CD4-positive, alpha-beta T cell treated with Interleukin-12 subunit alpha and Interleukin-12 subunit beta, for 1 hour (primary cell): ENCODE measurements around the gene PRKAG2.
A peak's percentile ranks its signal among the peaks of the same experiment; 100 is the strongest.
"Not testable (repeated sequence)": the region's sequence is repeated elsewhere in the genome, so short reads cannot be mapped to it uniquely, and the experiment has no call there.

Source experiments
- DNase-seq: peaks from one replicate; pipeline ENCODE4 v3.0.0-alpha.2; 2020

Gene PRKAG2

DNA sequence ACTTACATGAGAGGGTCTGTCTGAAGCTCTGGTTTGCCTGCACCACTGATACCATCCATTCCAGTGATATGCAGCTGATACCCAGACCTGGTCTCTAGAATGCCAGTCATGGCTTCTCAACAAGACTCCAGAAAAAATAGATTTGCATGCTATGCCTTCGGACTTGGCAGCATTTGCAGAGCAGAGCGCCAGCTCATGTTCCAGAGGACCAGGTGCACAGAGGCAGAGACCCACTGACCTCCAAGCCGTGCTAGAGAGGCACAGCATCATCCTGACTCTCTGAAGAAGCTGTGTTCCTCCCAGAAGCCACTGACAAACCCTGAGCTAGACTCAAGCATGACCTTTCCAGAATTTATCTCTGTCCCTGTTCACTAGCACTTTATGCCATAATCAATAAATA, 6.9 kb upstream of the PRKAG2 start:
- DNase-seq = no peak

DNA sequence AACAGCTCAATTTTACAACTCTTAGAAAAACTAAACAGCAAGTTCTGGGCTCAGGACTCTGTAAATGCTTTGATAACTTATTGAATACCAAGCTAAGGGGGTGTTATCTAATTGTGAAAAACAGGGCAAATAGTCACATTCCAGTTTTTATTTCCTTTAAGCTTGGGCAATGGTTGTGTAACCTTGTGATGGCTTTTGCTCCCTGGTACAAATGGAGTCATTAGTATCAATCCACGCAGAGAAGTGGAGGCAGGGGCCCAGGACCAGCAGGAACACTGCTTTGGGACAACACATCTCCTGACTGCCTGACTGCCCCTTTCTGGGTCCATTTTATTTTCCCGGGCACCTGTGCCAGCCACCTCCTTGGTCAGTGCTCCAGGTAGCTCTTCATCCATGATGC, 5.8 kb upstream of the PRKAG2 start:
- DNase-seq = no peak

DNA sequence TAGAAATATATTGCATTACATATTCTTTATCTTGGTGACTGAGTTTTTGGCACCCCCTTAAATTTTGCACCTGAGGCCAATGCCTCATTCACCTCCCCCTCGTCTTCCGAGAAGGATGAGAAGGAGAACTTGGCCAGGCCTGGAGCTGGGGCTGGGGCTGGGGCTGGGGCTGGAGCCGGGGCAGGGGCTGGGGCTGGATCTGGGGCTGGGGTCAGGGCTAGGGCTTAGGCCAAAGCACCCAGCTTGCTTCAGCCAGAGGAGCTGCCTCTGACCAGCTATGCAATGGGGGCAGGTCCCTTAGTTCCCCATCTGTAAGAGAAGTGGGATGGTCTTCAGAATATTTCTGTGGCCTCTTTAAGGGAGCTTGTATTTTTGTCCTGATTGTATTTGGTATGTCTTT, 3.8 kb upstream of the PRKAG2 start:
- DNase-seq = no peak

DNA sequence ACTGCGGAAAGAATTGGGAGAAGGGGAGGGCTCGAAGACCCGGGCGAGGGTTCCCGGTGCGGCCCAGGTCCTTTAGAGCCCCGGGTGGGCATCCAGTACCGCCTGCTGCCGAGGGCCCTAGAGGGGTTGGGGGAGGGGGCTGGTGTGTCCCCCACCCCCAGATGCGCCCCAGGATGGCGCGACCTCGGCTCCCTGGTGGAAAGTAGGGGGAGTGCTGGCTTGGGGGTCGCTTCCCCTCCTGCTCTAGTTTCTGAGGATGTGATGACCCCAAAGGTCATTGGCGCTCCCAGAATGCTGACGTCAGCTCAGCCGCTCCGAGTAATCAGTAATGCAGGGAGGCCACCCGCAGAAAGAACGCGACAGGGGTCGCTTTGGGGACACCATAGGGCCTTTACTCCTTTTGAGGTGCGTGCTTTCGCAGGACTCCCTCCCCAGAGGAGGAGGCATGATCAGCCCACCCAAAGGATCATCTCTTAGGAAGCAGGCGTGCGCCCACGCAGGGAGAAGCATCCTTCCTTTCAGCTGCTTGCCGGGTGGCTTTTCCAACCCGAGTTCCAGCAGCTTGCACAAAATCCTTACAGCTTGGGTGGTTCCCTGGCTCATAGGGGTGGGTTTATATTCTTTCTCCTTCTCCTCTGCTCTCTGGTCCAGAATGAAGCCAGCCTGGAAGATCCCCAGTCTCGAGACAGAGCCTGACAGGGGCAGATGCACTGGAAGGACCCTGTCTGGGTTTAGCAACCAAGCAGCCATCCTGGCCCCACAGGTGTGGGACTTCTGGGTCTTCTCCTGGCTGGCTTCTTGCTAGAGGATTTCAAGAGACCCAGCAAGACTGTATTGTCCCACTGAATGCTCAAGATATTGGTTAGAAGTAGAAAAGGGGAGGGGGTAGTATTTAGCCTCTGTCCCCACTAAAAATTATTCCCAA, 1.3 kb upstream of the PRKAG2 start:
- no peak for DNase-seq

DNA sequence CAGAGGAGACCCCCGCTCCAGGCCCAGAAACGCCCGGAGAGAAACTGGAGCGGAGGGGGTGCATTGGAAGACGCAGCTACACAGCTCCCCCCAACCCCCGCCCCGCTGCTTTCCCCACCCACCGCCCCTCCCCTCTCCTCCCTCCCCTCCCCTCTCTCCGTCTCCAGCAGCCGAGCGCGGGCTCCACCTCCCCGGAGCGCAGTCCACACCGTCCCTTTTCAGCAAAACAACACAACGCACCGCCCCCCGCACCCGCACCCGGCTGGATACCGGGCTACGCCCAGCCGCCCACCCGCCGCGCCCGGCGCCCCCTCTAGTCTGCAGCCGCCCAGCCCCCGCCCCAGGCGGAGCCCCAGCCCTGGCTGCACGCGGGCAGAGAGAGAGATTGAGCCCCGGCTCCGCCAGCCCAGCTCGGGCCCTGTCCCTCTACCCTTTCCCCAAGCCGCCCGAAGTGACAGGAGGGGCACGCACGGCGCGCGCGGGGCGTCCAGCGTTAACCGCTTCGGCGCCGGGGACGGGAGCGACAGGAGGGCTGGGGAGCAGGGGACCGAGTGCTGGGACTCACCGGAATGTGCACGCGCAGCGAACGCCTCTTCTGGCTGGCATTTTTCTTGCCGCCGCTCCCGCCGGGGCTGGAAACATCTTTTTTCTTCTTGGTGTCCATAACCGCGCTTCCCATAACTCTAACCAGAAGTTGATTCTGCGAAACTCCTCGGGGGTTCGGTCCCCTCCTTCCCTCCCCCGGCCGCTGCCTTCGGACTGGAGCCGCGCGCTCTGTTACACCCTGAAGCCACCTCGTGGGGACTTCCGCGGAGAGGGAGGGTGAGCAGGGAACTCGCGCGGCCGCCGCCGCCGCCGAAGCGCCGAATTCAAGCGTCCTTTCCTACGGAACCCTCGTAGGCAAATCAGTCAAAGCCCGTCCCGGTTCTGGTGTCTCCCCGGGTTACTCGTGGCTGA, 695 bp downstream of the PRKAG2 start:
- DNase-seq = peak; percentile 68

DNA sequence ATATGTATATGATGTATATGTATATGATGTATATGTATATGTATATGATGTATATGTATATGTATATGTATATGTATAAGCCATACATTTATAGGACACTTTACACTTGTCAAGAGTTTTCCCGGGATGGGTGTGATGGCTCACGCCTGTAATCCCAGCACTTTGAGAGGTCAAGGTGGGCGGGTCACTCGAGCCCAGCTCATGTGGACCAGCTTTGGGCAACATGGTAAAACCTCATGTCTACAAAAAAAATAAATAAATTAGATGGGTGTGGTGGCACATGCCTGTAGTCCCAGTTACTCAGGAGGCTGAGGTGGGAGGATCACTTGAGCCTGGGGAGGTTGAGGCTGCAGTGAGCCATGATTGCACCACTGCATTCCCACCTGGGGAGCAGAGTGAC, 2.4 kb downstream of the PRKAG2 start:
- DNase-seq = not testable (repeated sequence)

DNA sequence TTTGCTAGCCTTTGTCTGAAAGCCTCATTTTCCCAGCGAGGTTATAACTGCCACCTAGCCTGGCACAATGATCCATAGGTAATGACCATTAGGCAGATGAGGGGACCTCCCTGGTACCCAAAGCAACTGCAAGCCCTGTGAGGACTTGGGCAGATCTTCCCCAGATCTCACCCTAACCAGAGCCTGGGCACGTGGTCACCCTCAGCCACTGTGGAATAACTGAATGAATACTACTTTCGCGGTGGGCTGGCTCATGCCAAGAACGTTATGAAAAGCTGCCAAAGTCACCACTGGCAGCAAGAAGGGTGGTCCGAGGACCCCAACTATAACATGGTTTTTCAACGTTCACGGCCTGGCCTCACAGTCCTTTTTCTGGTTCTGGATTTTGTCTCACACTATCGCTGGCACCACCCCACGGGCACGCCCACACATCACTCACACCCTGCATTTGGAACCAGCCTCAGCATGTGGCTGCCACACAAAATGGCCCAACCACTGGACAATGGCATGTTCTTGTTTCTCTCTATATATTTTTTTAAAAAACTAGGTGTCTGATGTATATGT, 3.4 kb downstream of the PRKAG2 start:
- DNase-seq = no peak

DNA sequence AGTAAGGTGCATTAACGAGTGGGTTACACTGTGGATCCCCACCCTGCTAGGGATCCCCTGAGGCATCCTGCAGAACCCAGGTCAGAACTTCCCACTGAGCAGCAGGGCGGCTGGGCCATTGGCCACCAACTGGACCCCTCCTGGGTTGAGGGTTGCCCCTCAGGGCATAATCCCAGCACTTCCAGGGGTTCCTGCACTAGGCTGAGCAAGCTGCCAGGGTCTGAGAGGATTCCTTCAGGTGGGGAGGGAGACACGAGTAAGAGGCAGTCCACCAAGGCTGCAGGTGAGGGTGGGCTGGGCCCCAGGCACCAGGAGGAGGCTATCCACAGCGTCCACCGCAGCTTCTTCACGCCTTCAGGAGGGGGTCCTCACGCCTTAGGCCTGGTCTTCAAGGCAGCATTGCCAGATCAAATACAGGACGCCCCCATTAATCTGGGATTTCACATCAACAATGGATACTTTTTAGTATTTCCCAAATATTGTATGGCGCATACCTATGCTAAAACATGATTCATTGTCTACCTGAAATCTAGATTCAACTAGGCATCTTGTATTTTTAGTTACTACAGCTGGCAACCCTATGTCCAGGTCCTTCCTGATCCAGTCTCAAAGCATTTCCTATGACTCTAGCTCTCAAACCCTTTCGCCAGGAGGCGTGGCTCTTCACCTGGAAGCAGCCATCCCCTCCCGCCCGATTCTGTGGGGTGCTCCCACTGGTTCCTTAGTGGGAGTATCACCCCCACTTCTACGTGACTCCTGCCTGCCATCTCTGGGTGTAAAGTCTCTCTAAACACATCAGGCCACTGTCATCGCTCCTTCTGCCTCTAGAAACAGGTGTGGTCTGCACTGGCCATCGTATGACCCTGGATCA, 4.1 kb downstream of the PRKAG2 start:
- DNase-seq = no peak

DNA sequence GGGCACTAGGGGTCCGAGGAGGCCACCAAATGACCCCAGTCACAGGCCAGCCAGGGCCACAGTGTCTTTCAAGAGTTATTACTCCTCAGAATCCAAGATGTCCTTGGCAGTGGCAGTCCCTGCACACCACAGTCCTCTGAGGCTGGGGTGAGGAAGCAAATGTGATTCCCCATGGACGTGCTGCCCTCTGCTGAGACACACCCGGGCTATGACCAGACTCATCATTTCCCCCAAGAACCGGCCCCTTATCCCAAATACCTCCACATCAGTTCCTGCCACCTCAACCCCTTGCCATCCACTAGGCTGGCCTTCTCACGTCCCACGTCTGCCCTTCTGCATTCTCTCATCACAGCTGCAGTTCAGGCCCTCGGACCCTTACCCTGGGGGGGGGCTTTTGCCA, 5.0 kb downstream of the PRKAG2 start:
- DNase-seq = no peak

DNA sequence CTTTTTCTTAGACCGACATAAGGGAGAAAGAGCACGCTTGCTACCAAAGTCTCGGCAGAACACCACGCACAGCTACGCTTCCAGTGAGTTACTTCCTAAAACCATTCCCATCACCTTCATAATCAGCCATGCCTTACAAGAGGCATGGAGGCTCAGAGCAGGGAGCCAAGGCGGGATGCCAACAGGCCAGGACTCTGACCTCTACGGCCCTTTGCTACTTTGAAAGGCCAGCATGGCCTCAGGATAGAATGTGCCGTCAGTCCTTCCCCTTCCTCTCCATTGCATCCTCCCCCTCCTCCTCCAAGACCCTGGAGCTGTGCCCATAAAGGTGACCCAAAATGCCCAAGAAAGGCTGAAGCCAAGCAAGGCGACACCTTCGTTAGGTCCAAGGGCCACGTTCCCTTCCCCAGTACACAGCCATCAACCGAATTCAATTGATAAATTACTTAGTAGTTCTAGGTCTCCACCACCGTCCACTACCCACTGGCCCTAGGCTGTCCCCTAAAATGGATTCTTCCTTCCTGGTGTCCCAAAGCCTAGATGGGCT, 5.7 kb downstream of the PRKAG2 start:
- DNase-seq = no peak

DNA sequence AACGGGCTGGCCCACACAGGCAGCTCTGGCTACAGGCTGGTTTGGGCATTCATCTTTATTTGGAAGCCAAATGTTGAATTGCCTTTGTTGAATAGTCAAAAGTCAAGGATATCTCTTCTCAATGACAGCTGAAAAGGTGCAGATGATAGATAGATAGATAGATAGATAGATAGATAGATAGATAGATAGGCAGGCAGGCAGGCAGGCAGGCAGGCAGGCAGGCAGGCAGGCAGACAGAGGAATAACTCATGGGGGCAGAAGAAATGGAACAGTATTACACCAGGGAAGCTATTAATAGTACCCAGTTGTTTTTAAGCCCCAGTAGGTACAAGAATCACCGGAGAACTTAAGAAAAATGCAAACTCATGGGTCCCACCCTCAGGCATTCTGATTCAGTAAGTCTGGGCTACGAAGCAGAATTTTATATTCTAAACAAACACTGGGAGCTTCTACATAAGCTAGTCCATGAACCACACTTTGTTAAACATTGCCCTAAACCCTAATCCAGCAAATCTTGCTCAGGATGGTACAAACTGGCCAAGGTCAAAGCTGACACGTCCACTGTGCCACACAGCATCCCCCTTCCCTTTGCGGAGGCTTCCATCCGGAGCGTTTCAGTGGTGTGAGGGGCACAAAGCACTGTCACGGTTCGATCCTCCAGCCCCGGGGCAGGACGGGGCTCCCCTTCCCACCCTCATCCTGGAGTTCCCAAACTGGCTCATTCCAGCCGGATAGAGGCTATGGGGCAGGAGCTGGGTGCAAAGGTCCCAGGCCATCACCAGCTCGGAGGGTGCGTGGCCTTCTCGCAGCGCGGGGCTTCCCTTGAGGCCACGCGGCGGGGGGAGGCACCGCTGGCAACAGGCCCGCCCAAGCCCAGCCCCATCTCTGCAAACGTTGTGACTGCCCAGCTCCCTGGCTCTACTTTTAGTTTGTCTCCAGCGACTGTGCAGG, 6.7 kb downstream of the PRKAG2 start:
- DNase-seq = no peak

DNA sequence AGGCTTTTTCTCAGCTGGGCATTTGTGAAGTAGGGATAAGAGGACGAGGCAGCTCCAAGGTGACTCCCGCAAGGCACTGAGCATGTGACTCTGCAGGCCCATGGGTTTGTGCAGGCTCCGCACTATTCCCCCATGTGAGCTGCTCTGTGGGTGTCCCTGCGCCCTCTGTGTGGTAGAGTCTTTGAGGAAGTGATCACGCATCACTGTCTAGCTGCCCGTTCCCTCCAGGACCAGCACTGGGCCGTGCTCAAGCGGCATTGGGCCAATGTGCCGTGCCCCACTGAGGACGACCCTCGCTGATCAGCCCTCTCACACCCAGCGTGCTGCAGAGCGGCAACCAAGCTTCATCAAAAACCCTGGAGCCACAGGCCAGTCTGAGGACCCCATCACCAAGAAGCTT, 7.5 kb downstream of the PRKAG2 start:
- no peak for DNase-seq

DNA sequence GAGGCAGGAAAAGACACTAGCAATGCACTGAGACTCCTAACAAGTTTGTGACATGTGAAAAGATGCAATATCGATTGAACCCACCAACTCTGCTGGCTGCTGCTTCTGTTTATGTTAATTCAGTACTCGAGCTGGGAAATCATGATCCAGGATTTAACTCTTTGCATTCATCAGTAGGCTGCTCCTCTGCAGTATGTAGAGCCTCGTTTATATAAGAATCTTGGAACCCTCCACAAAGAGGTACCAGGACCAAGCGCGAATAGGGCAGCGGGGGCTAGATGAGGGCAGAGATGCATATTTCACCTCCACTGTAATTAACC, 7.8 kb downstream of the PRKAG2 start:
- DNase-seq = no peak

DNA sequence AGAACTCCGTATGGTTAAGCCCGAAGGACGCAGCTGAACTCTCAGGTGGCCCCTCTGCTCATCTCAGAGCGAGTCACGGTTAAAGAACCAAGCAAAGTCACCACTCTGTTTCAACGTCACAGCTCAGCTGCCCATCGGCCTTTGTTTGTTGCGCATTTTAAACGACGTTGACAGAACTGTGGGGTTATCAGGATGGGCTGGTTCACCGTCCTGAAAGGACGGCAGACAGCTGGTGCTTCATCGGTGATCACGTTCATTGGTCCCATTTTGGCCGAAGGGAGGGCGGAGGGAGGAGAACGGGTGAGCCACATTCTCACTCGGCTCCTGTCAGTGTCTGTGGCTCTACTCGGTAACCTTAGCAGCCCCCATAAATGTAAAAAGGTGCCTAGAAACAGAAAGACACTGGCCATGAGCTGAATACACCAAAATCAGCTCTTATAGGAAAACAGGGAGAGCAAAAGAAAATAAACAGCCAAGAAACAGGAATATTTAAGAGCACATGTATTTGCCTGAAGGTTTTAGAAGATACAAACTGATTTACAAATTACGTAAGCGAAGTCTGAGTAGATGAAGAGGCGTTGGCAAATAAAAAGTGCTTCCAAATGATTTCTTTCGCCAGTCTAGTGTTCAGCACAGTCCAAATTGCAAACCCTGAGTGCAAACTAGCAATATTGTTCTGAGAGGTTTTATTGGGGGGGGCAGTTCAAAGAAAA, 8.4 kb downstream of the PRKAG2 start:
- DNase-seq = no peak

DNA sequence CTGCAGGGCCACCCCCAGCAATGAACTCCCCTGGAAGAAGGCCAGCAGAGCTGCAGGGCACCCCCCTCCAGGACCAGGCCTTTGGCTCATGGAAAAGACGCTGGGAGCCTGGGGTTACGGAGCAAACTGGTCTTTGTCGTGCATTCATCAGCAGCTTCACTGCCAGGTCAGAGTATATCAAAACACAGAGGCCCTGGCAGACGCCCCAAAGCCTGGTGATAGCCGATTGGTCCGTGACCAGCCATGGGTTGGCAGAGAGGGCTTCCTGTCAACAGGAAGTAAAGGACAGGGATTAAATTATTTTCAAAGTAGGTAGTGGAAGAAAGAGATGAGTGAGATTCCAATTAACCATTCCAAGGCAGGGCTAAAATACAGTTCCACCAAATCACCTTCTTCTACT, 9.0 kb downstream of the PRKAG2 start:
- no peak for DNase-seq

DNA sequence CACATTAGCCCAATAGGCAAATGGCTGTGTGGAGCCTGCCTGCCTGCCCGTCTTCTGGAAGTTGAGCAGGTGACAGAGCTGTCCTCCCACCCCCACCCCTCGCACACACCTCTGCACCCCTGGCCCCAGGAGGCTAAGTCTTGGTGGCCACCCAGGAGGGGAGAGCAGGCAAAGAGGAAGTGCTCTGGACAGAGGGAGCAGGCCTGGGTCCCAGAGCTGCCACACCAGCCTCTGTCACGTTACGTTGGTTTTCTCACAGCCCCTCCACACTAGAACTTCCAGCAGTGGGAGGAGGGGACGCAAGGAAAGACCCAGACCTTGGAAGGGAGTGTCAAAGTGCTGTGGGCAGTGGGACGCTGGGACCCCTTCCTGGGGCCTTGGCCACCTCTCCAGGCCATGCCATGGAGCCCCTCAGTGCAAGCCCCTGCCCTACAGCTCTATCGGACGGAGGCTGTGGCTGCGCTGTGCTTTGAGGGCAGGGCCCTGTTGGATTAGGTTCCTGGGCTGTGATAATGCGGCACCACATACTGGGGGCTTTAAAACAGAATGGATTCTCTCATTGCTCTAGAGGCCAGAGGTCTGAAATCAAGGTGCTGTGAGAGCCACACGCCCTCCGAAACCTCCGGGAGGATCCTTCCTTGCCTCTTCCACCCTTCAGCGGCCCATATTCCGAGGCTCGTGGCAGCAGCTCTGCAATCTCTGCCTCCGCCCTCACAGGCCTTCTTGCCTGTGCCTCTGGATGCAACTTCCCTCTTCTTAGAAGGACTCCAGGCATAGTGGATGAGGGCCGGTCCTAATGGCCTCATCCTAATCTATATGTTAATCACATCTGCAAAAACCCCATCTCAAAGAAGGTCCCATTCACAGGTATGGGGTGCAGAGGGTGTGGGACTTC, 9.9 kb downstream of the PRKAG2 start:
- DNase-seq = no peak

DNA sequence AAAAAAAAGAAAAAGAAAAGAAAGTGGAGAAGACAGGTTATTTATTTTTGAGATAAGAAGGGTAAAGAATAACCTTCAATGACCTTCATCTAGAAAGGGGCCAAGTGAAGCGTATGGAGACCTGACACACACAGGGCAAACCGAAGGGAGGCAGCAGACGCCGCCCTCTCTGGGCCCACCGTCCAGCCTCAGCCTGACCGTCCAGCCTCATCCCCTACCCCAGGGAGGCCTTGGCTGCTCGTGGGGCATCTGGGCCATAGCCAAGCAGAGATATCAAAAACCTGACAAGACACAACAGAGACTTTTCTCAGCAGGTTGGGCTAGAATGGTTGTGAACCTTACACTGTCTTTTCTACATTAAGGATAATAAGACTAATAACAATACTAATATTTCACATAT, 10.9 kb downstream of the PRKAG2 start:
- no peak for DNase-seq

DNA sequence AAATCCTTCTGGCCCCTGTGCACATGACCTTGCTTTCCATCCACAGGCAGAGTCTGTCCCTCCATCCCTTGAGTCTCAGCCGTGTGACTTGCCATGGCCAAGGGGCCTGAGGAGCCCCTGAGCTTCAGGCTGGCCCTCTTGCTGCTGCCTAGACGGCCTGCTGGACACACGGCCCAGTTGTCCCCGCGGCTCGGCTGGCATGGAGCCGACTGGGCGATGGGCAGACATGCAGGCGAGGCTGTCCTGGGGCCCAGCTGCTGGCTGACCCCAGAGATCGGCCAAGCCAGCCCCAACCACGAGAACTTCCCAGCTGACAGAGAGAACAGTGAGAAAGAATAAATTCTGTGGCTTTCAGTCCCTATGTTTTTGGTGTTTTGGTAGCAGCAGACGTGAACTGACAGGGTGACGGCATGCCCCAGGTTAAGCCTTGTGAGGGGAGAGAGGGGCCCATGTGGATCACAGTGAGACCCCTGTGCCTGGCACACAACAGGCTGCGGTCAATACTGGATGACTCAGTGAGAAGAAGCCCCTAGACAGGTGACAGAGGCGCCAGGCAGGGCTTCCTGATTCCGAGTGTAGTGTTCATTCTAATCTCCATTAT, 11.7 kb downstream of the PRKAG2 start:
- DNase-seq = no peak

DNA sequence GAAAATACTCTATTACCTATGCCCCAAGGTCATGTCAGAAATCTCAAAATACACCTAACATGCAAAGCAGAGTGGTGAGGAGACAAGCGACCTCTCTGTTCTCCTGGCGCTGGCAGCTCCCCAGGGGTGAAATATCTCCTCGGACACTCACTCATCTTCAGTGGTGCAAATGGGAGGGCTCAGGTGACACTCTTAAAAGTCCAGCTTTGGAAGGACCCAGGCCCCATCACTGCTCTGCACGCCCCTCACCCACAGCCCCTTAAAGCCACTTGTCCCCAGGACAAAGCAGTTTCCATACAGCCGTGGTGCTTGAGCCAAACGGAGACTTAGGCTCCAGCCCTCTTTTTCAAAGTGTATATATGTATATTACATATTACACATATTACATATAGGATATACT, 12.4 kb downstream of the PRKAG2 start:
- no peak for DNase-seq
